H4 (cell line): ENCODE results near the gene FCRL1. TPM values are rescaled to one million over a fixed set of nuclear protein-coding genes. Genes with fewer than 3 reads are reported as not detected.

Experiments used
- DNase-seq: peaks from one replicate; pipeline ENCODE4 v3.0.0-alpha.2; 2015; ENCODE audit warnings: low spot score
- total RNA-seq: library from RNA; depleted of rRNA; stranded (reverse); fragments of >200 nt; shearing (Covaris generic); gene quantifications from 2 replicates; pipeline ENCODE4 v1.2.3, GENCODE V29; 2014

The FCRL1 gene
- total RNA-seq, 1 experiment from 2014 or later = not detected

DNA sequence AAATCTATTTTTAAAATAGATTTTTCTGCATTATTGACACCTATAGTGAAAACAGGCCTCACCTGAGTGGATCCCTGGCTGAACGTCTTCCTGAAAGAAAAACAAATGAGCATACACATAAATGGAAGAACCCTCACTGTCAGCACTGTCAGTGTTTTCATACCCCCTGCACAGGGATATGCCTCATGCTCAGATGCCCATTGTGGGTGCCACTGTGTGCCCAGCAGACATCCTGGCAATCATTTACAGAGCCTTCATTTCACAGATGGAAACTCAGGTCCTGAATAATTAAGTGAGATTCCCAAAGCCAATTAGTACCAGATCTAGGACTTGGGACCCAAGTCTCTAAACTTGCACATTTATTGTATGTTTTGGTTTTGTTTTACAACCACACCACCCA is 19.9 kb downstream of the FCRL1 start:
- DNase-seq = no peak

DNA sequence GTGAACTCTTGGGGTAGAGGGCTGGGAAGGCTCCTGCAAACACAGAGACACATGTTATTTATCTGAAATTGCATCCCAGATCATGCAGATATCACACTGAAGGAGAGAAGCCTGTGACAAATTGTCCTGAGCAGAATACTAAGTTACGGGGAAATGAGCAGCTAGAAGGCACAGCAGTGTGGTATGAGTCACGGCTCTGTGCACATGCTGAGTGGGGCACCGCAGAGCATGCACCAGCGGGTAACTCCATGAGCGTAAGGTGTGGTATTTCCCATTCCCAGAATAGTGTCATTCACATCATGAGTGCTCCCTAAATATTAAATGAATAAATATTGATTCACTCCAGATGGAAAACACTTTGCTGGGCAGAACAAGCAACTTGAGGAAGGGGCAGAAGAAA is 21.7 kb downstream of the FCRL1 start:
- DNase-seq = no peak

- DNase-seq = no peak
Measured at GRCh38 chr1:157785248-157785647, 34.7 kb downstream of the FCRL1 start.

- DNase-seq = no peak
Measured at GRCh38 chr1:157784801-157785200, 35.1 kb downstream of the FCRL1 start.

DNA sequence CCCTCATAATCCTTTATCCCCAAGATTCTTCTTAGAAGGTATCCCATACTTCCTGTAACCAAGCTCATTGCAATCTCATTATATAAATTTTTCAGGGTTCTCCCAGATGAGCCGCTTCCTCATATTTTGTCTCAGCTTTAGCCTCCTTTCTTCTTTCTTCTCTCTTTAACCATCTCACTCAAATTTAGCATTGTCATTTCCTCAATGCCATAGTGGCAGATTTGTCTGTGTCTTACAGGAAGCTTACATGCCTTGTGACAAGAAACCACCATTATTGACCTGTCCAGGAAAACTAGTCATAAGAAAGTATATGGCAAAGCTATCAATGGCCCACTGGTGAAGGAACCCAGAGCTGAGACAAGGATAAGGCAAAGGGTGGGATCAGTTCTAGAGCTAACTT is 37.0 kb downstream of the FCRL1 start:
- DNase-seq = no peak

- no peak for DNase-seq
Measured at GRCh38 chr1:157781048-157781447, 38.9 kb downstream of the FCRL1 start.

- no peak for DNase-seq
Measured at GRCh38 chr1:157776971-157777391, 42.9 kb downstream of the FCRL1 start, which contains the start of gene FCRL2. TSS of gene FCRL2 (minus strand) at chr1:157777132. CDS start at chr1:157777073, 59 bp downstream.

DNA sequence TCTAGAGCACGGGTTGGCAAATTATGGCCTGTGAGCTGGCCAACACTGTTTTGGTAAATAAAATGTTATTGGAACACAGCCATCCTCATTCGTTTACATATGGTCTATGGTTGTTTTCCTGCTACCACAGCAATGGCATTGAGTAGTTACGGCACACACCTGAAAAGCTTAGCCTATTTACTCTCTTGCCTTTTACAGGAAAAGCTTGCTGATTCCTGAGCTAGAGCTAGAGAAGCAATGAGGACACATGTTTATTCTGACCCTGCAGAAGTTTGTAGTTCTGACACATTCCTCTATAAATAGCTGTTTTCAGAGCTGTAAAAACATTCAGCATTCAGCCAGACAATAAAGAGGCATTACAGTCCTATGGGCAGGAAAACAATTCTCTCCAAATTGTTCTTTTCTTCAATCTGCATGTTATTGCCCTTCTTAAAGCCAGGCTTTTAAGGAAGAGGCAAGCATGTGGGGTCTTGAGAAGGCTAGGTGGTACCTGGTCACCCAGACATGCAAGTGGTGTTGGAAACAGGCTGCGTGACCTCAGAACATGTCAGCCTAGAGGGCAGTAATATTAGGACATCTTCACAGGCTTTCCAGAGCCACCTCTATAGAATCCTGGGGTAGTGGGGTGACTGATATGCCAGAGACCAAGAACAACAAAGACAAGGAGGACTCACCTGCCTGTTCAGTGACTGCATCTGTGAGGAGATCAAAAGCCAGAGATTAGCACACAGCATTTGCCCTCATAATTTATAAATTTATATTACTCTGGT is 44.6 kb downstream of the FCRL1 start:
- no peak for DNase-seq

DNA sequence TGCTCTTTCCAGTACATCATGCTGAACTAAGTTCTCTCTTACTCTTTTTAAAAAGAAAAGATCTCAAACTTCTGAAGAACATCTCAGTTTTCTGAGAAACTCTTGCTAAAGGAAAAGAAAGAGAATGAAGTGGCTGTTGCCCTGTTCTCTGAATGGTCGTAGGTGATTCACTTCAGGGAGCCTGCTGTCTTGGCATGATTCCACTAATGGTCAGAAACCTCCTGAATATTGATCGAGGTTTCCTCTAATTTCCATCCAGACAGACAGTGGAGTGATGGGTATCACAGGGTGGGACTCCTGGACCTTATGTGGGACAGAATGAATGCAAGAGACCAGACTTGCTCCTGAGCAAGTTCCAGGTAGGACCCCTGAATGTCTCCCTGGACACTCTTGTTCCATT is 45.5 kb downstream of the FCRL1 start:
- no peak for DNase-seq

DNA sequence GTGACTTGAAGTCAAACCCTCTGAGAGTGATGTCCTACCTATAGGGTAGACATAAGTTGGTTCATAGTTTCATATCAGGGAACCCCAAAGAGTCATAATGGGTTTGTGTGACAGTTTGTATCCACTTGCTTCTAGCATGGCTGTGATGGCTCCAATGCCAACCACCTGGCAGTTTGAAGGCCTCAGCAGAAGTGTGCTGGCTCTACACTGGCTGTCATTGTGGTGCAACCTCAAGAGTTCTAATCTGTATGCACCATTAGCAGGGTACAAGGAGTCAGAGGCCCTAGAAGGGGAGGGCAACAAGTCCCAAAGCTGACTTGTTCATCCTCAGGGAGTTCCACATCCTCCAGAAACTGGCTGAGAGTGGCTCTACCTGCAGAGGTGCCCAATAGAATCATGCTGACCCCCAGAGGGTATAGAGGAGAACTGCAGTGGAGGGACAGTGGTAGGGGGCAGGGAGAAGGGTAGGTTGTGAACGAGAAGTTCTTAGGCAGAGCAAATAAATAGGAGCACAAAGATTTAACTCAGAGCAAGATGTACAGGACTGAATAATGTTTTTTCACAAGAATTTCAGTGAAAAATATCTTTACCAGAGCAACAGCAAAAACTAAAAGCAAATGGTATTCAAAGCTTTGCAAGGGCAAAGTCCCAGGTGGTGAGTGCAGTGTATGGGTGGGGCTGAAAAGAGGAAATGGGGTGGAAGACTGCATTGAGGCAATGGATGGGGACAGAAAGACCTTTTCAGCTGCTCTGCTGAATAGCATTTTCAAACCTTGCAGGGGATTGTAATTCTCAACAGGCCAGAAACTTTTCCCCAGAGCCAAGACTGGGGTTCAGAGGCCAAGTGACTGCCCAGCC is 46.2 kb downstream of the FCRL1 start:
- DNase-seq = no peak

- no peak for DNase-seq
Measured at GRCh38 chr1:157771661-157772425, 48.1 kb downstream of the FCRL1 start.

DNA sequence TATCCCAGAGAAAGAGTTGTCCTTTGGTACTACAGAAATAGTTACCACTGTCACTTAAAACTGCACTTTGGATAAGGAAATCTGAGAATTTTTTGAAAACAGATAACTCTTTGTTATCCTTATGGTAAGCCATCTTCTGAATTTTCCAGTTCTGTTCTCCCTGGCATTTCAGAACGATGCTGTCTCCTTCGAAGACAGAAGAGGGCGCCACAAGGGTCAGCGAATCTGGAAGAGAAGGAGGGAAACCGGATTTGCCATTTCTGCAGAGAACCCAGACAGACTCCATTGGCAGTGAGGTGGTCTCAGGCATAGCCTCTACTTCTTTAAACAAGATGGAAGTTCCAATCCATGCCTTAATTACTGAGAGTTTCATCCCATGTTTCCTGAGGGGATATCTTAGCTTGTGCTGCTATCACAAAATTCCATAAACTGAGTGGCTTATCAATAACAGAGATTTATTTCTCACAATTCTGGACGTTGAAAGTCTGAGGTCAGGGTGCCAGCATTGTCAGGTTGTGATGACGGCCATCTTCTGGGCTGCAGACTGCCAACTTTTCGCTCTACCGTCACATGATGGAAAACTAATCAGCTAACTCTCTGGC is 49.4 kb downstream of the FCRL1 start:
- no peak for DNase-seq

DNA sequence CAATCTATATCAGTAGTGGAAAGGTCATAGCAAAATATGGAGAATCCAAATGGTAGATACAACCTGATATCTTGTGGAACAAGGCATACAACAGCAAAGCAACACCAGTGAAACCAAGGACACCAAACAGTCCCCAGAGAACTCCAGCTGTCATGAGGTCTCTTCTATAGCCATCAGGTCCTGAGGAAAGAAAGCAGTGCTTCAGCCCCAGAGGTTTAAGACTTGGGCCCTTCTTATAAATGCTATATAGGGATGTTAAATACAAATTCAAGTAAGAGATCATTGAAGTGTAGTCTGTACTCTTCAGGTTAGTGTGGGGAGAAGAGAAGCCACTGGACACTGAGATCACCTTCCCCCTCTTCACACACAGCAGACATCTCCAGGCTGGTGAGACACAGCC is 53.1 kb downstream of the FCRL1 start:
- DNase-seq = no peak

- DNase-seq = no peak
Measured at GRCh38 chr1:157758018-157758417, 61.9 kb downstream of the FCRL1 start.

DNA sequence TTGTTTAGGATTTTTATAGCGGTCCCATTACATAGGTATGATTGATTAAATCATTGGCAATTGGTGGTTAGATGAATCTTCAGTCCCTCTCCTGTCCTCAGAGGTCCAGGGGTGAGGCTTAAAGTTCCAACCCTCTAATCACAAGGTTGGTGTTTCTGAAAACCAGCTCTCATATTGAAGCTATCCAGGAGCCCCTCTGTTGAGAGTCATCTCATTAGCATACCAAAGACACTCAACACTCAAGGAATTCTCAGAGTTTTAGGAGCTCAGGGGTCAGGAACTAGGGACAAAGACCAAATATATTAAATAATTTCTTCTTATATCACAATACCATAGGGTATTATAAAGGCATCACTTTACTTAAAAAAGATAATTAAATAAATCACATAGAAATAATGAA is 66.3 kb downstream of the FCRL1 start:
- DNase-seq = no peak

DNA sequence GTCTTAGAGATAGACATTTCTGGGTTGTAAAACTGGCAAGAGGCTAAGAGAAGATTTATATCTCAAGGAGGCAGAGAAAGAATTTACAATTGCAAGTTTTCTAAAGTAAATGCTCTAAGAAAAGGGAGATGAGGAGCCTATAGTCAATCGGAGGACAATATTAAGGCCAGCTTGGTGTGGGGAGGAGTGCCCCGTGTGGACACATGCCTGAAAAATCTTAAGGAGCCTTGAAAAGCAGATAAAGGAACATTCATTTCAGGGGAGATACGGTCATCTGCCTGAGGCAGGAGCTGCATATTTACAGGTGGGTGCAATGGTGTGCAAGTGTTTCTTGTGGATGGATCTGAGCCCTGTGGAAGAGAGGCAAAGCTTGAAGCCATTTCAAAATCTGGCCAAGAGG is 68.6 kb downstream of the FCRL1 start:
- no peak for DNase-seq

GRCh38 chr1:157748262-157748817 is 71.6 kb downstream of the FCRL1 start:
- no peak for DNase-seq
